ENCODE results near the gene CHST12.

- TF ChIP-seq CTCF (IDR thresholded peaks at IDR 0.05; ENCODE audit: insufficient read depth, low read depth, low read length) (no peak), EZH2 (IDR thresholded peaks at IDR 0.05; ENCODE audit: insufficient read depth, low read length) (no peak)
These were observed 67.6 kb downstream of the CHST12 start for GRCh38 chr7:2471022-2471329.

All from astrocyte (in vitro differentiated cells and primary cell).